Measurements from ENCODE around the gene MYMK.

DNA sequence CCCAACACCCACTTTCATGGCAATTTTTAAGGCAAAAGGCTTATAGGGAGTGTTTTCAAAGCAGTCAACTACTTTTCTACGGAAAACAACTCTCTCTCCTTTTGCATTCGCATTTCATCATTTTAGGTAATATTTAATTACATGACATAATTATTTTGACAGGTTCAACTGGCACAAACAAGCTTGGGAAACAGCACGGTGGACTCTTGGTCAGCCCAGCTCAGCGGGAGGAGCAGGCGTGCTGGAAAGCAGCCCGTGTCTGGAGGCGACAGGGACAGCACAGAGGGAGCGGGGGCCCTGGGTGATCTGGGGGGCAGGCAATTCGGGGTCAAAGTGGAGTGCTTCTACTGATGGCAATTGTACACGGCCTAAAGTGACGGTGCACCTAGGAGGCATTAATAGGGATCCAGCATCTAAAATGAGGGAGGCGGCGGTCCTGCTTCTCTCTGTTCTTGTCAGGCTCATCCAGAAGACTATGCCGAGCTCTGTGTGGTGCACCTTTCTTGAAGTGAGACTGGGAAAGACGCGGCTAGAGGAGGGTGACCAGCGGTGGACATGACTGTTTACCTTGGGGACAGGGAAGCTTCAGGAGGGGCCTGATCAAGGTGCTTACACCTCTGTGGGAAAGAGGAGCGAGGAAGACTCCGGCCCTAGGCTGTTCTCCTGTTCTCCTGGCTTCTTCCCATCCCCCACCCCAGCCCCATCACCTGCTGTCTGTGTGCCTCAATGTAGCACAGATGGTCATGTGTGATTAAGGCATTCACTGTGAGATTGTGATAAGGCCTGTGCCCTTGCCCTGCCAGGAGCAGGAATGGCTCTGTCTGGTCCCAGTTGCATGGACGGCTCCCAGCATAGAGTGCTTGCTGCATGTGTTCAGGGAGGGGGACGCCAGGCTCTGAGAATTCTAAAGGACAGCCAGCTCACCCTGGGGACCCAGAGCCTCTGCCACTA, 3.4 kb downstream of the MYMK start:
- TF ChIP-seq TAF1 (IDR thresholded peaks at IDR 0.05; ENCODE audit: borderline replicate concordance, low read depth, low read length): no peak
- TF ChIP-seq POLR2A (IDR thresholded peaks at IDR 0.05; ENCODE audit: low read depth, low read length): no peak

Data from GM12892 (cell line).